GM21360 (cell line): Measurements from ENCODE around the gene INIP.
"Not testable (repeated sequence)": the region's sequence is repeated elsewhere in the genome, so short reads cannot be mapped to it uniquely, and the experiment has no call there.

Source experiments
- ATAC-seq: cut with Tn5 transposase; IDR thresholded peaks from one replicate; pipeline ENCODE4 v1.9.1; 2021; ENCODE audit warnings: mild to moderate bottlenecking, moderate library complexity; ENCODE audit not compliant: unreplicated experiment

INIP gene

GRCh38 chr9:112677040-112677439, 40.9 kb downstream of the INIP start:
- ATAC-seq, result no peak

- not testable (repeated sequence) for ATAC-seq
Observed at GRCh38 chr9:112673221-112673620, 44.7 kb downstream of the INIP start.

GRCh38 chr9:112670991-112671625, 46.8 kb downstream of the INIP start:
- no peak for ATAC-seq

- ATAC-seq, result no peak
Observed at GRCh38 chr9:112669326-112669725, 48.6 kb downstream of the INIP start.

GRCh38 chr9:112665347-112665746, 52.6 kb downstream of the INIP start:
- no peak for ATAC-seq

- ATAC-seq, result no peak
Observed at GRCh38 chr9:112664531-112664930, 53.4 kb downstream of the INIP start.

GRCh38 chr9:112663681-112664080, 54.2 kb downstream of the INIP start:
- ATAC-seq, result no peak

- no peak for ATAC-seq
Observed at GRCh38 chr9:112659906-112660305, 58.0 kb downstream of the INIP start.

GRCh38 chr9:112655668-112656067, 62.2 kb downstream of the INIP start:
- ATAC-seq, result no peak

GRCh38 chr9:112654282-112654681, 63.6 kb downstream of the INIP start:
- no peak for ATAC-seq

- ATAC-seq, result no peak
Observed at GRCh38 chr9:112648624-112649023, 69.3 kb downstream of the INIP start.

GRCh38 chr9:112647596-112647995, 70.3 kb downstream of the INIP start:
- ATAC-seq, result no peak

GRCh38 chr9:112642126-112642525, 75.8 kb downstream of the INIP start:
- no peak for ATAC-seq

GRCh38 chr9:112640311-112640710, 77.6 kb downstream of the INIP start:
- ATAC-seq, result no peak
